Endometrial microvascular endothelial cells (primary cell): ENCODE data around the gene KLHL30. TPM values are rescaled to one million over a fixed set of nuclear protein-coding genes. Genes with fewer than 3 reads are reported as not detected.

Source experiments
- in situ Hi-C: cut with HindIII; loops from 2 replicates; pipeline ENCODE4 v1.10.0; 2017; ENCODE audit warnings: low sequenced_read_pairs, low pct_unique_long_range_greater_than_20kb; ENCODE audit errors: inconsistent ontology term
- total RNA-seq: library from RNA; depleted of rRNA; stranded (reverse); fragments of >200 nt; gene quantifications from one replicate; pipeline ENCODE4 v1.2.3, GENCODE V29; 2015; ENCODE audit errors: inconsistent ontology term

The KLHL30 gene
- total RNA-seq = not detected

GRCh38 chr2:238138331-238139195, at the start of gene KLHL30:
Gene KLHL30, plus strand, starts transcription at chr2:238138668. Its CDS starts 2,087 bp downstream, at chr2:238140755.
- in situ Hi-C loops = no loop called here

GRCh38 chr2:238090887-238091286, 47.6 kb upstream of the KLHL30 start:
- in situ Hi-C loops = no loop called here

GRCh38 chr2:238091436-238092060, 46.9 kb upstream of the KLHL30 start:
- in situ Hi-C loops = no loop called here

GRCh38 chr2:238092486-238093035, 45.9 kb upstream of the KLHL30 start:
- in situ Hi-C loops = no loop called here

- in situ Hi-C loops = no loop called here
Observed at GRCh38 chr2:238093181-238094140, 45.0 kb upstream of the KLHL30 start.

- in situ Hi-C loops = no loop called here
Observed at GRCh38 chr2:238094438-238095022, 43.9 kb upstream of the KLHL30 start.

GRCh38 chr2:238095143-238095542, 43.3 kb upstream of the KLHL30 start:
- in situ Hi-C loops = no loop called here

GRCh38 chr2:238096311-238097011, 42.0 kb upstream of the KLHL30 start:
- in situ Hi-C loops = no loop called here

GRCh38 chr2:238097201-238097987, 41.1 kb upstream of the KLHL30 start:
- in situ Hi-C loops = no loop called here

- in situ Hi-C loops = no loop called here
Observed at GRCh38 chr2:238097988-238098871, 40.2 kb upstream of the KLHL30 start.

- in situ Hi-C loops = no loop called here
Observed at GRCh38 chr2:238098901-238099713, 39.4 kb upstream of the KLHL30 start.

GRCh38 chr2:238099714-238100048, 38.8 kb upstream of the KLHL30 start:
- in situ Hi-C loops = no loop called here

- in situ Hi-C loops = no loop called here
Observed at GRCh38 chr2:238100049-238100820, 38.2 kb upstream of the KLHL30 start, which contains the start of gene ESPNL. Gene ESPNL, plus strand, starts transcription at chr2:238100340. Its CDS starts 80 bp downstream, at chr2:238100420.

- in situ Hi-C loops = no loop called here
Observed at GRCh38 chr2:238100821-238101771, 37.4 kb upstream of the KLHL30 start.
